ENCODE results near the gene PTRH1.

The PTRH1 gene

DNA sequence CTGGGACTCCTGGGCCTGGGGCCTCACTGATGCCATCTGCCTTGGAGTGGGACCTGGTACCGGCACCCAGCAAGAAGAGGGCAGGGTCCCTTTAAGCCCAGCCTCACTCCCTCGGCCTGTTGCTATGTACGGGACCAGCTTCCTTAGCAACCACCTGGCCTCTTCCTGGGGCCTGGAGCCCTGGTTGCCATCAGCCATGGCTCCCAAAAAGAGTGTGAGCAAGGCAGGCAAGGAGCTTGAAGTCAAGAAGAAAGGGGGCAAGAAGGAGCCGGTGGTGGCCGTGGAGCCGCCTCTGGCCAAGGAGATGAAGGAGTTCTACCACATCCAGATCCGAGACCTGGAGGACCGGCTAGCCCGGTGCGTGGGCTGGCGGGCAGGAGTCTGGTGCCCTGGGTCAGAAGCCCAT, 8.6 kb downstream of the PTRH1 start, which contains the start of gene CFAP157:
Gene CFAP157, plus strand, starts transcription at position 153 of the 406 bp plus-strand sequence. Its CDS starts 44 bp downstream, at position 197.
- peak within 1 kb of the TSS; percentile 64 for H4K91ac ChIP-seq (ENCODE audit: low read depth, low read length, poor library complexity)
- no peak within 1 kb of the TSS for H3K27ac ChIP-seq (replicated peaks; ENCODE audit: low read length)
- peak within 1 kb of the TSS; percentile 86 for H3K18ac ChIP-seq (ENCODE audit: low read length)
- peak within 1 kb of the TSS; percentile 44 for H3K4ac ChIP-seq (ENCODE audit: low read length)
- DNase-seq (ENCODE audit: low spot score): no peak
- no CpG with 5 or more reads among the region's 11 CpGs for WGBS, 2 donors (ENCODE audit: extremely low coverage in 2 of 2, insufficient read length in 2 of 2, insufficient replicate concordance in 1 of 2)
- no peaks in the 10 kb centered on the region for H3K79me1 ChIP-seq (ENCODE audit: low read depth, low read length)
- H3K9me3 ChIP-seq (replicated peaks in 1 of 2; ENCODE audit: control insufficient read depth in 2 of 2, insufficient read depth in 1 of 2, low read depth in 1 of 2, low read length in 2 of 2): peaks cover 0 to 3% of the 10 kb centered on the region in 2 donors
- peak within 1 kb of the TSS; percentile 58 for H4K8ac ChIP-seq (ENCODE audit: low read depth, low read length)
- H3K4me2 ChIP-seq (ENCODE audit: insufficient read depth, low read length, poor library complexity, severe bottlenecking): no peak within 1 kb of the TSS
- H3K4me3 ChIP-seq (ENCODE audit: low read length in 2 of 2): no peak within 1 kb of the TSS
- peak within 1 kb of the TSS; percentile 75 for H3K23ac ChIP-seq (ENCODE audit: low read depth, low read length, poor library complexity)
- no peak within 1 kb of the TSS for H2BK12ac ChIP-seq (ENCODE audit: low read length)
- H3K4me1 ChIP-seq (ENCODE audit: control insufficient read depth in 2 of 2, insufficient read depth in 1 of 2, low read depth in 1 of 2, low read length in 2 of 2): peaks cover 10 to 18% of the 10 kb centered on the region in 2 donors
- H3K14ac ChIP-seq (ENCODE audit: low read length): no peak within 1 kb of the TSS
- peak within 1 kb of the TSS; percentile 64 for H3K9ac ChIP-seq (ENCODE audit: low read depth, low read length, poor library complexity)
- no peak within 1 kb of the TSS for H2BK120ac ChIP-seq (ENCODE audit: low read depth, low read length)
- peak within 1 kb of the TSS; percentile 44 for H2AK5ac ChIP-seq (ENCODE audit: low read depth, low read length)
- no peaks in the 10 kb centered on the region for H3K36me3 ChIP-seq (replicated peaks in 1 of 2; ENCODE audit: control insufficient read depth in 2 of 2, insufficient read depth in 2 of 2, low read length in 2 of 2)
- H2BK15ac ChIP-seq (ENCODE audit: low read length): peak within 1 kb of the TSS; percentile 84
- no peak within 1 kb of the TSS for H2BK5ac ChIP-seq (ENCODE audit: low read length)
- H3K27me3 ChIP-seq (ENCODE audit: control insufficient read depth in 3 of 3, insufficient read depth in 3 of 3, low read depth in 1 of 3, low read length in 3 of 3): no peaks in the 10 kb centered on the region
- H2AFZ ChIP-seq (ENCODE audit: low read length): peak within 1 kb of the TSS; percentile 78

DNA sequence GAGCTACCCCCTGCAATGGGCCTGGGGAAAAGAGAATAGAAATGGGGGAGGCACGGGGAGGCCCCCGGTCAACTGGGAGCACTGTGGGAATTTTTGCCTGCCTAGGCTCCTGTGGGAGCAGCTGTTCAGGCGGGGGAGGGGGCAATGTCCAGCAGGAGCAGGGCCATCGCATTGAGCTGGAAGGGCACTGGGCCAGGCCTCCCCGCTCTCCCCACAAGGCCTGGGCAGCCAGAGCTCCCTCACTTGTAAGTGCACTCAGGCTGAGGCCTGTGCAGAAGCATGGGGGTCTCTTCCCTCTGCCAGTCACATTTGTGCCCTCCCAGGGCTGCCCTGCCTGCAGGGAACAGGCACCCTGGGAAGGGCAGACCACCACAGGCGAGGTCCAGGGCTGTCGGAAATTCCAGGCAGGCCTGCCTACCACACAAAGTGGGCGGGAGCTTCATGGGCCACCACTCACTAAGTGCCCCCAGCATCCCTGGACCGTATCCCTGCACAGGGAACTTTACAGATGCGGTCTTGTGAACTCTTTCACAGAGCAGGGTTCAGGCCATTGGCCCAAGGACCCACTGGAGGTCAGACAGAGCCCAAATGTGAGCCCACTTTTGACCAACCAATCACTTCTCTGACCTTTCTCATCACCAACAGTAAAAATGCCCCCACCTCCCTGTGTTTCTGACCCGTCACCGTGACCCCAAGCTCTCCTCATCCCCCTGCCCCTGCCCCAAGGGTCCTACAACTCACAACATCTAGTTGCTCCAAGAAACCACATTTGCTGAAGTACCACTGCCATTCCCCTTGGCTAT, 9.7 kb downstream of the PTRH1 start:
- no peak overlapping the region for H2BK5ac ChIP-seq (ENCODE audit: low read length)
- no peaks in the 10 kb centered on the region for H3K79me1 ChIP-seq (ENCODE audit: low read depth, low read length)
- H4K8ac ChIP-seq (ENCODE audit: low read depth, low read length): no peak overlapping the region
- H3K14ac ChIP-seq (ENCODE audit: low read length): no peak overlapping the region
- no peak overlapping the region for H2BK12ac ChIP-seq (ENCODE audit: low read length)
- no peak overlapping the region for H4K91ac ChIP-seq (ENCODE audit: low read depth, low read length, poor library complexity)
- H2AFZ ChIP-seq (ENCODE audit: low read length): peak overlapping the region; percentile 78
- H3K4me3 ChIP-seq (ENCODE audit: low read length in 2 of 2): no peak overlapping the region
- H3K18ac ChIP-seq (ENCODE audit: low read length): peak overlapping the region; percentile 86
- H2AK5ac ChIP-seq (ENCODE audit: low read depth, low read length): peak overlapping the region; percentile 30
- H3K27ac ChIP-seq (replicated peaks; ENCODE audit: low read length): no peak overlapping the region
- no peak overlapping the region for H3K4ac ChIP-seq (ENCODE audit: low read length)
- no peak overlapping the region for H3K23ac ChIP-seq (ENCODE audit: low read depth, low read length, poor library complexity)
- H2BK15ac ChIP-seq (ENCODE audit: low read length): peak overlapping the region; percentile 77
- H3K36me3 ChIP-seq (replicated peaks in 1 of 2; ENCODE audit: control insufficient read depth in 2 of 2, insufficient read depth in 2 of 2, low read length in 2 of 2): no peaks in the 10 kb centered on the region
- no peaks in the 10 kb centered on the region for H3K27me3 ChIP-seq (ENCODE audit: control insufficient read depth in 3 of 3, insufficient read depth in 3 of 3, low read depth in 1 of 3, low read length in 3 of 3)
- peak overlapping the region; percentile 64 for H3K9ac ChIP-seq (ENCODE audit: low read depth, low read length, poor library complexity)
- DNase-seq (ENCODE audit: low spot score): no peak
- H3K9me3 ChIP-seq (replicated peaks in 1 of 2; ENCODE audit: control insufficient read depth in 2 of 2, insufficient read depth in 1 of 2, low read depth in 1 of 2, low read length in 2 of 2): peaks cover 0 to 3% of the 10 kb centered on the region in 2 donors
- H3K4me2 ChIP-seq (ENCODE audit: insufficient read depth, low read length, poor library complexity, severe bottlenecking): no peak overlapping the region
- H3K4me1 ChIP-seq (ENCODE audit: control insufficient read depth in 2 of 2, insufficient read depth in 1 of 2, low read depth in 1 of 2, low read length in 2 of 2): peaks cover 7 to 10% of the 10 kb centered on the region in 2 donors
- H2BK120ac ChIP-seq (ENCODE audit: low read depth, low read length): no peak overlapping the region
- no CpG with 5 or more reads among the region's 12 CpGs for WGBS, 2 donors (ENCODE audit: extremely low coverage in 2 of 2, insufficient read length in 2 of 2, insufficient replicate concordance in 1 of 2)

- Histone ChIP-seq H2BK15ac (ENCODE audit: low read length) (peak overlapping the region; percentile 37), H3K9me3 (replicated peaks in 1 of 2; ENCODE audit: control insufficient read depth in 2 of 2, insufficient read depth in 1 of 2, low read depth in 1 of 2, low read length in 2 of 2) (peaks cover 0 to 3% of the 10 kb centered on the region in 2 donors), H4K91ac (ENCODE audit: low read depth, low read length, poor library complexity) (no peak overlapping the region), H2AK5ac (ENCODE audit: low read depth, low read length) (no peak overlapping the region), H3K27ac (replicated peaks; ENCODE audit: low read length) (no peak overlapping the region), H2BK5ac (ENCODE audit: low read length) (no peak overlapping the region), H3K36me3 (replicated peaks in 1 of 2; ENCODE audit: control insufficient read depth in 2 of 2, insufficient read depth in 2 of 2, low read length in 2 of 2) (no peaks in the 10 kb centered on the region), H3K27me3 (ENCODE audit: control insufficient read depth in 3 of 3, insufficient read depth in 3 of 3, low read depth in 1 of 3, low read length in 3 of 3) (no peaks in the 10 kb centered on the region), H3K18ac (ENCODE audit: low read length) (peak overlapping the region; percentile 28), H4K8ac (ENCODE audit: low read depth, low read length) (no peak overlapping the region), H3K4me2 (ENCODE audit: insufficient read depth, low read length, poor library complexity, severe bottlenecking) (no peak overlapping the region), H3K4me1 (ENCODE audit: control insufficient read depth in 2 of 2, insufficient read depth in 1 of 2, low read depth in 1 of 2, low read length in 2 of 2) (peaks cover 7 to 12% of the 10 kb centered on the region in 2 donors), H3K4ac (ENCODE audit: low read length) (no peak overlapping the region), H3K14ac (ENCODE audit: low read length) (no peak overlapping the region), H2AFZ (ENCODE audit: low read length) (no peak overlapping the region), H2BK12ac (ENCODE audit: low read length) (no peak overlapping the region), H3K4me3 (ENCODE audit: low read length in 2 of 2) (no peak overlapping the region), H3K9ac (ENCODE audit: low read depth, low read length, poor library complexity) (no peak overlapping the region), H2BK120ac (ENCODE audit: low read depth, low read length) (no peak overlapping the region), H3K79me1 (ENCODE audit: low read depth, low read length) (no peaks in the 10 kb centered on the region), H3K23ac (ENCODE audit: low read depth, low read length, poor library complexity) (no peak overlapping the region)
- DNase-seq (ENCODE audit: low spot score): no peak
- no CpG with 5 or more reads among the region's 9 CpGs for WGBS, 2 donors (ENCODE audit: extremely low coverage in 2 of 2, insufficient read length in 2 of 2, insufficient replicate concordance in 1 of 2)
Measured at GRCh38 chr9:127703289-127703946, 12.0 kb downstream of the PTRH1 start.

GRCh38 chr9:127700594-127701255, 14.7 kb downstream of the PTRH1 start:
- H3K4me1 ChIP-seq (ENCODE audit: control insufficient read depth in 2 of 2, insufficient read depth in 1 of 2, low read depth in 1 of 2, low read length in 2 of 2): peaks cover 6 to 10% of the 10 kb centered on the region in 2 donors
- no peak overlapping the region for H4K8ac ChIP-seq (ENCODE audit: low read depth, low read length)
- no peaks in the 10 kb centered on the region for H3K27me3 ChIP-seq (ENCODE audit: control insufficient read depth in 3 of 3, insufficient read depth in 3 of 3, low read depth in 1 of 3, low read length in 3 of 3)
- WGBS, 2 donors (ENCODE audit: extremely low coverage in 2 of 2, insufficient read length in 2 of 2, insufficient replicate concordance in 1 of 2): no CpG with 5 or more reads among the region's 5 CpGs
- no peak overlapping the region for H3K18ac ChIP-seq (ENCODE audit: low read length)
- no peak overlapping the region for H4K91ac ChIP-seq (ENCODE audit: low read depth, low read length, poor library complexity)
- no peak overlapping the region for H2BK120ac ChIP-seq (ENCODE audit: low read depth, low read length)
- no peak overlapping the region for H3K14ac ChIP-seq (ENCODE audit: low read length)
- no peak overlapping the region for H3K4ac ChIP-seq (ENCODE audit: low read length)
- H3K4me2 ChIP-seq (ENCODE audit: insufficient read depth, low read length, poor library complexity, severe bottlenecking): no peak overlapping the region
- no peak overlapping the region for H3K9ac ChIP-seq (ENCODE audit: low read depth, low read length, poor library complexity)
- H3K9me3 ChIP-seq (replicated peaks in 1 of 2; ENCODE audit: control insufficient read depth in 2 of 2, insufficient read depth in 1 of 2, low read depth in 1 of 2, low read length in 2 of 2): no peaks in the 10 kb centered on the region
- no peak overlapping the region for H2BK15ac ChIP-seq (ENCODE audit: low read length)
- no peak overlapping the region for H3K4me3 ChIP-seq (ENCODE audit: low read length in 2 of 2)
- no peak overlapping the region for H2AFZ ChIP-seq (ENCODE audit: low read length)
- no peak overlapping the region for H2BK12ac ChIP-seq (ENCODE audit: low read length)
- no peak overlapping the region for H3K27ac ChIP-seq (replicated peaks; ENCODE audit: low read length)
- no peak overlapping the region for H3K23ac ChIP-seq (ENCODE audit: low read depth, low read length, poor library complexity)
- H2AK5ac ChIP-seq (ENCODE audit: low read depth, low read length): no peak overlapping the region
- H3K36me3 ChIP-seq (replicated peaks in 1 of 2; ENCODE audit: control insufficient read depth in 2 of 2, insufficient read depth in 2 of 2, low read length in 2 of 2): no peaks in the 10 kb centered on the region
- no peak for DNase-seq (ENCODE audit: low spot score)
- H2BK5ac ChIP-seq (ENCODE audit: low read length): no peak overlapping the region
- H3K79me1 ChIP-seq (ENCODE audit: low read depth, low read length): no peaks in the 10 kb centered on the region

Data from neuronal stem cell (in vitro differentiated cells).